Fibroblast of peridontal ligament (primary cell): ENCODE measurements around the gene XRCC4.
A peak's percentile ranks its signal among the peaks of the same experiment; 100 is the strongest.
"Not testable (repeated sequence)": the region's sequence is repeated elsewhere in the genome, so short reads cannot be mapped to it uniquely, and the experiment has no call there.

Experiments used
- DNase-seq: peaks from one replicate; pipeline ENCODE4 v3.0.0-alpha.2; 2010; ENCODE audit errors: extremely low read depth

XRCC4 gene

GRCh38 chr5:83179966-83180365 lies 102.6 kb downstream of the XRCC4 start:
- peak; percentile 95 for DNase-seq

- DNase-seq = peak; percentile 68
These were observed 107.2 kb downstream of the XRCC4 start for GRCh38 chr5:83184534-83184933.

GRCh38 chr5:83192947-83193346 lies 115.6 kb downstream of the XRCC4 start:
- no peak for DNase-seq

- no peak for DNase-seq
These were observed 120.1 kb downstream of the XRCC4 start for GRCh38 chr5:83197326-83197967.

- DNase-seq = no peak
These were observed 121.8 kb downstream of the XRCC4 start for GRCh38 chr5:83199126-83199525.

- DNase-seq = no peak
These were observed 127.3 kb downstream of the XRCC4 start for GRCh38 chr5:83204651-83205050.

- no peak for DNase-seq
These were observed 132.6 kb downstream of the XRCC4 start for GRCh38 chr5:83209963-83210362.

GRCh38 chr5:83219077-83219476 lies 141.7 kb downstream of the XRCC4 start:
- DNase-seq = no peak

GRCh38 chr5:83219495-83219894 lies 142.1 kb downstream of the XRCC4 start:
- no peak for DNase-seq

GRCh38 chr5:83220331-83220730 lies 143.0 kb downstream of the XRCC4 start:
- DNase-seq = no peak

- no peak for DNase-seq
These were observed 145.6 kb downstream of the XRCC4 start for GRCh38 chr5:83222906-83223305.

- DNase-seq = no peak
These were observed 150.3 kb downstream of the XRCC4 start for GRCh38 chr5:83227611-83228010.

GRCh38 chr5:83230511-83230910 lies 153.2 kb downstream of the XRCC4 start:
- DNase-seq = no peak

GRCh38 chr5:83244516-83244915 lies 167.2 kb downstream of the XRCC4 start:
- DNase-seq = no peak

GRCh38 chr5:83245037-83245436 lies 167.7 kb downstream of the XRCC4 start:
- no peak for DNase-seq

GRCh38 chr5:83246071-83246470 lies 168.7 kb downstream of the XRCC4 start:
- peak; percentile 15 for DNase-seq

GRCh38 chr5:83249156-83249555 lies 171.8 kb downstream of the XRCC4 start:
- peak; percentile 59 for DNase-seq

- DNase-seq = no peak
These were observed 174.5 kb downstream of the XRCC4 start for GRCh38 chr5:83251849-83252248.

GRCh38 chr5:83253720-83254119 lies 176.4 kb downstream of the XRCC4 start:
- peak; percentile 77 for DNase-seq

GRCh38 chr5:83255268-83255667 lies 177.9 kb downstream of the XRCC4 start:
- DNase-seq = peak; percentile 83

- DNase-seq = peak; percentile 59
These were observed 178.9 kb downstream of the XRCC4 start for GRCh38 chr5:83256091-83256780.

GRCh38 chr5:83257684-83258083 lies 180.3 kb downstream of the XRCC4 start:
- not testable (repeated sequence) for DNase-seq

- no peak for DNase-seq
These were observed 188.0 kb downstream of the XRCC4 start for GRCh38 chr5:83265318-83265717.

- no peak for DNase-seq
These were observed 193.0 kb downstream of the XRCC4 start for GRCh38 chr5:83270311-83270710.
